Measurements from ENCODE around the gene NRK.
"Not testable (repeated sequence)": the region's sequence is repeated elsewhere in the genome, so short reads cannot be mapped to it uniquely, and the experiment has no call there.

Gene NRK

DNA sequence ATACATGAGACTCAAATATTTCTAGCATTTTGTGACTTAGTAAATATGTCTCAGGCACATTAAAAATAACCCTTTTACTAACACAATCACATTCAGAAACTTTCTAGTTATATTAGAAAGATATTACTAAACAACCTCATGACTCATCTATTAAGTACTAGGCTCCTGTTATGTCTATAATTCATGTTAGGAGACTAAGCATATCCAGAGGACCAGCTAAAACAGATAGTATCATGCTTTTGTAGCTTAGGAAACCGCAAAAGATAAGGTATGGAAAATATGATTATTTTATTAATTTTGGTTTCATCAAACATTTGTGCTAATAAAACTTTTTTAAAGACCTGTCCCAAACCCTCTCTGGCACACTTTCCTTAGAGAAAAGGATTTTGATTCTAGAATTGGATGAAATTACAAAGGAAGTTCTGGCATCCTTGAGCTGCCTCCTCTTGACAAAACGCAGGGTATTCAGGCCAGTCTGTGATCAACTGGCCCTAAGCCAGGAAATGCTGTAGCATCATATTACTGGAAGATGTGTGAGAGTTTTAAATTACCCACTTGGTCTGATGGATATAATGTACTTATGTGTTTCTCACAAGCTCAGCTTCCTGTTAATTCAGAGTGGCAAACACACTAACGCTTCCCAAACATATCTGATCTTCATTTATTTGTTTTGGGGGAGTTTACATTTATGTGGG lies 60.4 kb downstream of the NRK start:
- no peak for DNase-seq

DNA sequence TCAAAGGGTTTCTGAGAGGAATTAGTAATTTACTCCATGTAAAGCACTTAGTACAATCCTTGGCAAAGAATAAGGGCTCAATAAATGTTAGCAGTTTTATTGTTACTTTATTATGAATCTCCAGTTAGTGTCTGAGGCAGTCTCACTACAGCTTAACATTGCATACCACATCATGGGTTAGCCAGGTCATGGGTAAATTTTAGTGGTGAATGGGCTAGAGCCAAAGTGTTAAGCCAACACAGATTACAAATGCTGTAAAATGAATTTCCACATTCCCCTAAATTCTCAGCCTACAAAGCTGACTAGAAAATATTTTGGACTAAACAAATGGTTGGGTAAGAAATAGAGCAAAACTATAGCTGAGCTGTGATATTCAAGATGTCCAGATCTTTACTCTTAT lies 72.4 kb downstream of the NRK start:
- DNase-seq, result no peak

DNA sequence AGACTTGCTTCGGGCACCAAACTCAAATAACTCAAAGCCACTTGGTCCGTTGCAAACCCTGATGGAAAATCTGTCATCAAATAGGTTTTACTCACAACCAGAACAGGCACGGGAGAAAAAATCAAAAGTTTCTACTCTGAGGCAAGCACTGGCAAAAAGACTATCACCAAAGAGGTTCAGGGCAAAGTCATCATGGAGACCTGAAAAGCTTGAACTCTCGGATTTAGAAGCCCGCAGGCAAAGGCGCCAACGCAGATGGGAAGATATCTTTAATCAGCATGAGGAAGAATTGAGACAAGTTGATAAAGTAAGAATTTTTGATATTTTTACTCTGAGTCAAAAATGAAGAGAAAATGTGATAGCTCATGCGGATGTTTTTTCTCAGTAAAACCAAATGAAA lies 87.2 kb downstream of the NRK start:
- no peak for DNase-seq

DNA sequence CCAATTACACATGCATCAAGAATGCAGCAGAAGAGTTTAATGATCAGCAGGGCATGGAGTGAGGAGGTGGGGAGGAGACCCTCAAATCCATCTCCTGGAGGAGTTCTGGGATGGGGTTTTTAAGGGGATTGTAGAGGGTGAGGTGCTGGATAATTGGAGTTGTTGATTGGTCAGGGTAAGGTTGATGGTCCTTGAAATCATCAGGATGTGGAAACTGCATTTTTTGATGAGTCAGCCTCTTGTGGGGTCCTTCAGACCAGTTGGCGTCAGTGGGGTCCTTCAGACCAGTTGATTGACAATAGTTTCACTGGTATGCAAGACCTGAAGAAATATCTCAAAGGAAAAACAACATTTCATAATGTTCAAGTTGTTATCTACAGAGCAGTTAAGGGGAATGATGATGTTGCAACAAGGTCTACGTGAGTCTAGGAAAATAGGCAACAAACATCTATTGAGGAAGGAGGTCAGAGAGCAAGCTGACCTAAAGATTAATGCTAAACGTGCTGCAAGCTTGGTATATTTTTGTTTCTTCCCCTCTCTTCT lies 88.3 kb downstream of the NRK start:
- DNase-seq, result no peak

DNA sequence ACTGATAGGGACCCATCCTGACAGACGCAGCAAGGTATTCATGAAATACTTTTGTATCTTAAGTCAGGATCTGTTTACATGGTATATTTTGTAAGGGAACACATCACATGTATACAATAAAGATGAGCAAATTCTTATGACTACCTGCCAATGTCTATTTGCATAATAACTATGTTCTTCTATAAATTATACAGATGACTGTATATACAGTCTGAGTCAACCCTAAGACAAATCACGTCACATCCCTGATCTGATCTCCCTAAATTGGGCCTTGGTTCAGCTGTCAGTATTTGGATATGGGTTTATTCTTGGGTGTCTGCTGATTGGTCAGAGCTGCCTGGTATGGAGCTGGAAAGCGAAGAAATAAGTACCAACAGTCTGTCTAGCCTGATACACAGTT lies 122.9 kb downstream of the NRK start:
- DNase-seq, result no peak

DNA sequence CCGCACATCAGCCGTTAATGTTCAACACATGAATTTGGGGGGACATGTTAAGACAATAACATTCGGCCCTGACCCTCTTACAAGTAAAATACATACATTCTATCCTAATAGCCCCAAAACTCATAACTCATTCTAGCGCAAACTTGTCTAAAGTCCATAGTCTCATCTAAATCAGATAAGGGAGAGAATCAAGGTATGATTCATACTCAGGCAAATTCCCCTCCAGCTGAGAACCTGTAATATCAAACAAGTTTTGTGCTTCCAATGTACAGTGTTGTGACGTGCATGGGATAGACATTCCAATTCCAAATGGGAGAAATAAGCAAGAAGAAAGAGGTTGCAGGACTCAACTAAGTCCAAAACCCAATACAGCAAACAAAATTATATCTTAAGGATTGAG lies 147.1 kb downstream of the NRK start:
- DNase-seq, result no peak

DNA sequence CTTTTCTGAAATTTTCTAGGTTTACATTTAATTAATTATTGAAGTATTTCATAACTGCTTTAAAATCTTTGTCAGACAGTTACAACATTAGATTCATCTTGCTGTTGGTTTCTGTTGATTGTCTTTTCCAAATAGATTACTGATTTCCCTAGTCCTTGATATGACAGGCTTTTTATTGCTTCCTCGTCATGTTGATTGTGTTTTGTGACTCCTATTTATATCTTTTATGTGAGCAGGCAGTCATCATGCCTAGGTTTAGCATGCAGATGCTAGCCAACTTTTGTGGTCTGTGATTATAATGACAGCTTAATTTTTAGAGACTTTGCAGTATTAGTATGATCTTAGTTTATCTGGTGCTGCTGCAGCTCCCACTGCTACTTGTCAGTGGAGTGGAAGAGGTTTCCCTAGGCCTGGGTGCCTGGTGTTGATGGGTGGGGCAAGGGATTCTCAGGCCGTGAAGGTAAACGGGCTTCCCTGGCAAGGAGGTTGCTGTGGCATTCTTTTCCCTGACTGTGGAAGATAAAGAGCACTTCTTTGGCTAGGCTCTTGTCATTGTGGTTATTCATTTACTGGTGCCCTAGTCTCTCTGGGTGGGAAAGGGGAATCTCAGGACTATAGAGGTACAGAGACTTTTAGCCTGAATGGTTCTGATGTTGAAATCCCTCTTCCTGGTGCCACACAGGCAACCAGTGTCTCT lies 150.5 kb downstream of the NRK start:
- DNase-seq, result no peak

DNA sequence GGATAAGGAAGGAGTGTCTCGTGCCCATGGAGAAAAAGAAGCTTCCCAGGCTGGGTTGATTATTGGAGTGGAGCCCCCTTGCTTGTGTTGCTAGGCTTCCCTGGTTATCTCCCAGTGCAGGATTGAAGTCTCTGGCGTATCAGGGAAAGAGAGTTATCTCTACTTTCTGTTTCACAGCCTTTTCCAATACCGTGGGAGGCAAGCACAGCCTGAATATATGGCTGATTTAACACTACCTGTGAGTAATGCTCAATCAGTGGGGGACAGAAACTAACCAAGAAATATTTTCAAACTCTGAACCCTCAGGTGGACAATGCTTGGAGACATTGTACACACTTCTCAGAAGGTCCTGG lies 151.0 kb downstream of the NRK start:
- DNase-seq, result no peak

DNA sequence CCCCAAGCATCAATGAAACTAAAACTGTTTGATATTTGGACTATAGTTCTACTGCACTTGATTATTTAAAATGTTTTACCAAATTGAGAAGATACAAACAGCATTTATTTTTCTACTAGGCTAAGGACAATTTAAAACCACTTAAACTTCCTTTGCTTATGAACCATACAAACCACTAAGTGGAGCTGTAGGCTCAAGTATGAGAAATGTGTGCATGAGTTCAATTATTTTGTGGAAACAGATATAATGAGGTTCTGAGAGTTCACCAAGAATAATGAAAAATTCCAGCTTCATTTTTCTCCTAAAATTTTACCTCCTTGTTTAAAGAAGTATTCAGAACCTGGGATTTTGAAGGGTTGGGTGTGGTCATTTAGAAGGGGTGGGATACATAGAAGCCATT lies 153.0 kb downstream of the NRK start:
- no peak for DNase-seq

DNA sequence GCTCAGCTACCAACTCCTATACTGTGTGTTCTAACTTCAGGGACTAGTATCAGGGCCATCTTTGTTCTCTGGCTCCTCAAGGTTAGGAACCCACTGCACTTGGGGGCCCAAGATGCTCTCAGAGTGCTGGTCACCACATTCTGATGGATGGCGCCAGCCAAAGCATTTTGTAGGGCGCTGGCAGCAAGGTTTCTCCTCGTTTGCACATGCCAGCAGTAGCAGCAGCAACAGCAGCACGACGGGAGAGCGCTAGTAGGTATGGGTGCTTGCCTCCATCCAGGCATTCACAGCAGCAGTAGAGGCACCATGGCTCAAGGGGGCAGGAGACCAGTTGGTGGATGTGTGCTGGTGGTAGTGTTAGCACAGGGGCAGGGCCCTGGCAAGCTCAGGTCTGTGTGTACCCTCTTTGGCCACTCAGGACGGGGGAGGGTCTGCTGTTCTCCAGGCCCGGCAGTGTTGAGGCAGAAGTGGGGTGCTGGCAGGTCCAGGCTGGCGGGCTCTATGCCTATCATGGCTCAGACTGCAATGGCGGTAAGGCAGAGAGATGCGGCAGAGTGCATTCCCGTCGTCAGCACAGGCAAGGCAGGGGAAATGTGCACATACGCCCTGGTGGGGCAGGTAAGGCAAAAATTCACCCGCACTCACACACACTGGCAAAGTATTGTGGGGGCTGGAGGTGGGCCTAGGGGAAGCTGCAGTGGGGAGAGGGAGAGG lies 159.6 kb downstream of the NRK start:
- no peak for DNase-seq

DNA sequence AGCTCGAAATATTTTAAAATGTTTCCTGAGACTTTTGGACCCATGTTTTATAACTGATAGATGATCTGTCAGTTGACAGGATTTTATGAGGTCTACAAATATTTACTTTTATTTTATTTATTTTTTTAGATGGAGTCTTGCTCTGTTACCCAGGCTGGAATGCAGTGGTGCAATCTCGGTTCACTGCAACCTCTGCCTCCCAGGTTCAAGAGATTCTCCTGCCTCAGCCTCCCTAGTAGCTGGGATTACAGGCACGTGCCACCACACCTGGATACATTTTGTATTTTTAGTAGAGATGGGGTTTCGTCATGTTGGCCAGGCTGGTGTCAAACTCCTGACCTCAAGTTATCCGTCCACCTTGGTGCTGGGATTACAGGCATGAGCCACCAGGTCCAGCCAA lies 166.1 kb downstream of the NRK start:
- DNase-seq, result not testable (repeated sequence)

DNA sequence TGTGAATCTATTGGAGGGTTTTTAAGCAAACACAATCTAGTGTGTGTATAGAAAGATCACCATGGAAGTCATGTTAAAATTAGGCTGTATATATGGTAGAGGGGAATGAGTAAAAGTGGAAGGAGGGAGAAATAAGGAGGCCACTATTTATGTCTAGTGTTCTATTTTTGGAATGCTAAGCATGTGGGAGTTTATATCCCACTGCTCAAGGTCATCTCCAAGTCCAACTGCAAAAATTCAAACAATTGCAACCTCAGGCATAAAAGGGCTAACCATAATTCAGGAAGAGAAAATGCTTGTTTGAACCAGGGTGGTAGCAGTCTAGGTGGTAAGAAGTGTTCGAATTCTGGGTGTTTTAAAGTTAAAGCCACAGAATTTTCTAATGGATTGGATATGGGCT lies 177.0 kb downstream of the NRK start:
- no peak for DNase-seq

DNA sequence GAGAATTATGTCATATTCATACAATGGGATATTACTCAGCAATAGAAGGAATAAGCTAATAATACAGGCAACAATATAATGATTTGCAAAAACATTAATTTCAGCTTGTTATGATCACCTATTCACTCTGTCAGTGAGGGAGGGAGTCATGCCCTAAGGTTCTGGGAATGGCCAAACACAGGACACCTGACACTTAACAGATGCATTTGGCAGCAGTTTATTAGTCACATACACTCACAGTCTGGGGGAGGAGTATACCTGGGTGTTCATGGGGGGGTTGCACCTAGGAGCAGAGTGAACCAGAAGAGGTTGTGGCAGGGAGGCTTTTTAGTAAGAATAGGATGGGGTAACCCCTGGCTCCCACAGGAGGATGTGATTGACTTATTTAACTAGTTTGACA lies 177.9 kb downstream of the NRK start:
- DNase-seq, result no peak

DNA sequence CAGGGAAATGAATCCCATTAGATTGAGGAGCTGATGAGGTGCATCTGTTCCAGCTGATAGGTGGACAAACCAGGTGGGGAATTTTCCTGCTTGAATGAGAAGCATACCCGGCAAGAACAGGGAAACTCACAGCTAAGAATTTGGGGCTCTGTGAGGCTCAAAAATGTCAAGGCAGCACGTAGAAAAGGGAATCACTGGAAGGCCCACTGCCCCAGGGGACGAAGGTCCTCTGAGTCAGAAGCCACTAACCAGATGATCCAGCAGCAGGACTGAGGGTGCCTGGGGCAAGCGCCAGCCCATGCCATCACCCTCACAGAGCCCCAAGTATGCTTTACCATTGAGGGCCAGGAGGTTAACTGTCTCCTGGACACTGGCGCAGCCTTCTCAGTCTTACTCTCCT lies 178.3 kb downstream of the NRK start:
- not testable (repeated sequence) for DNase-seq

DNA sequence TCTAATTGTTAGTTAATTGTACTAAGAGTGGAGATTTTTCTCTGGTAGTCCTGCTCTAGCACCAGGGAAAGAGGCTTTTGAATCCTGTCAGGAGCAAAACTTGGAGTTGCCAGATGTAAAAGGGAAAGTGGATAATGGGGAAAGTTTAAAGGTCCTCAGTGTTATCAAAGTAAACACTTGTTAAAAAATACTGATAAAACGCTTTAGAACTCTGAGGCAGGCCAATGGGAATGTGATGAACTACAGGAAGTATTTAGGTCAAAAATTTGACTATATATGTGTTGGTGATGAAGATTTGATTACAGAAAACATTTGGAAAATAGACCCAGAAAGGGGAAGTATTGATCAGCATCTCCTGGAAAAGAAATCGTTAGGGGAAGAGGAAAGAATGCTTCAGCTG lies 183.3 kb downstream of the NRK start:
- DNase-seq, result no peak

DNA sequence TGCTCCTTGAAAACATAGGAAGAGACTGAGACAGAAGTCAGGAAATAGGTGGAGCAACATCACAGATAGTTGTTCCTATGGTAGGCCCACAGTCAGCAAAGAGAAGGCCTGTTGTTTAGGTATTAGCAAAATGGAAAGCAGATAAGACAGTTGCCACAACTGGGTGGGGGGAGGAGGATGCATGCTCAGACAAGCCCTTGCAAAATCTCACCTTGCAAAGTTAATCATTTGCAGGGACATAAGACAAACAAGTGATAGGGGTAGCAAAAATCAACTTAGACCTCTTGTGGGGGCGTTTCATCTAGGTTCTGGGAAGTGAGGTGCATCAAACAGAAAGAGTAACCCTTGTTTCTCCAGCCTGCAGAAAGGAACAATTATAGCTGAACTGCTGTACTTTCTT lies 185.5 kb downstream of the NRK start:
- no peak for DNase-seq

Measured in NCI-H1930 (cell line).